PC-3 (cell line): ENCODE measurements around the gene WNK1. TPM values are rescaled to one million over a fixed set of nuclear protein-coding genes. Genes with fewer than 3 reads are reported as not detected.
A peak's percentile ranks its signal among the peaks of the same experiment; 100 is the strongest.

ENCODE experiments used
- ATAC-seq: fragments of 200-7000 bp; cut with Tn5 transposase; 2 replicates; pipeline ENCODE4 v1.9.1; 2020; ENCODE audit warnings: mild to moderate bottlenecking, moderate library complexity
- BruUV-seq: library from RNA; stranded (reverse); fragments of 400-500 nt; replicated peaks from 2 replicates; lab custom pipeline; 2021; lab: Mats Ljungman, UMichigan
- CTCF ChIA-PET: fragments of 300-600 bp; sonication (Branson Sonifier 250); formaldehyde crosslinking; loops from one replicate; lab custom pipeline; 2022; ENCODE audit warnings: antibody characterized with exemption; lab: Charles Lee
- POLR2A ChIA-PET: fragments of 300-600 bp; sonication (Branson Sonifier 250); formaldehyde crosslinking; loops from one replicate; lab custom pipeline; 2022; ENCODE audit warnings: antibody characterized with exemption; ENCODE audit not compliant: unreplicated experiment; lab: Charles Lee
- DNase-seq: peaks from one replicate; pipeline ENCODE4 v3.0.0-alpha.2; 2015
- H2AFZ ChIP-seq: fragments of 300-600 bp; sonication (generic); 2 replicates; pipeline ENCODE4 v1.6.0; 2016; ENCODE audit warnings: antibody characterized with exemption, low read length
- H3F3A ChIP-seq: fragments of 300-600 bp; sonication (generic); one replicate; pipeline ENCODE4 v1.6.0; 2017; ENCODE audit warnings: antibody characterized with exemption, low read length, control low read depth, mild to moderate bottlenecking; ENCODE audit not compliant: unreplicated experiment
- H3K27ac ChIP-seq: fragments of 300-600 bp; sonication (generic); 2 replicates; pipeline ENCODE4 v1.5.1; 2016; ENCODE audit warnings: mild to moderate bottlenecking, low read length
- H3K27me3 ChIP-seq: fragments of 300-600 bp; sonication (generic); 2 replicates; pipeline ENCODE4 v1.6.1; 2016; ENCODE audit warnings: low read length, mixed read lengths
- H3K36me3 ChIP-seq: fragments of 300-600 bp; sonication (generic); 2 replicates; pipeline ENCODE4 v1.6.1; 2016; ENCODE audit warnings: low read depth, mixed run types, low read length, mixed read lengths
- H3K4me1 ChIP-seq: fragments of 300-600 bp; sonication (generic); 2 replicates; pipeline ENCODE4 v1.5.1; 2016; ENCODE audit warnings: low read length; ENCODE audit not compliant: insufficient read depth
- H3K4me2 ChIP-seq: fragments of 300-600 bp; sonication (generic); 2 replicates; pipeline ENCODE4 v1.6.0; 2016; ENCODE audit warnings: low read length
- H3K4me3 ChIP-seq: fragments of 300-600 bp; sonication (generic); 2 replicates; pipeline ENCODE4 v1.5.1; 2016; ENCODE audit warnings: mild to moderate bottlenecking, low read length, mixed read lengths
- H3K79me2 ChIP-seq: fragments of 300-600 bp; sonication (generic); 2 replicates; pipeline ENCODE4 v1.6.1; 2017; ENCODE audit warnings: low read length, mixed read lengths
- H3K9ac ChIP-seq: fragments of 300-600 bp; sonication (generic); 2 replicates; pipeline ENCODE4 v1.6.0; 2016; ENCODE audit warnings: mild to moderate bottlenecking, low read length
- H3K9me2 ChIP-seq: fragments of 300-600 bp; sonication (generic); replicated peaks from 2 replicates; pipeline ENCODE4 v1.6.1; 2016; ENCODE audit warnings: mixed run types, low read length, mixed read lengths
- H3K9me3 ChIP-seq: fragments of 300-600 bp; sonication (generic); 2 replicates; pipeline ENCODE4 v1.6.1; 2016; ENCODE audit warnings: low read length, mixed read lengths
- H4K20me1 ChIP-seq: fragments of 300-600 bp; sonication (generic); 2 replicates; pipeline ENCODE4 v1.6.1; 2016; ENCODE audit warnings: low read length, mixed read lengths
- CTCF ChIP-seq: fragments of 300-600 bp; sonication (generic); conservative IDR thresholded peaks from 2 replicates; pipeline ENCODE4 v1.5.1; 2017; ENCODE audit warnings: antibody characterized with exemption, low read depth, mild to moderate bottlenecking, low read length
- EZH2 ChIP-seq: fragments of 300-600 bp; sonication (generic); IDR thresholded peaks from one replicate; pipeline ENCODE4 v1.6.1; 2017; ENCODE audit warnings: antibody characterized with exemption, mild to moderate bottlenecking, low read length; ENCODE audit not compliant: unreplicated experiment
- EZH2phosphoT487 ChIP-seq: fragments of 300-600 bp; sonication (generic); IDR thresholded peaks from 2 replicates; pipeline ENCODE4 v1.6.1; 2018; ENCODE audit warnings: mild to moderate bottlenecking, antibody characterized with exemption, low read length, borderline replicate concordance
- intact Hi-C: fragments of 100-400 bp; cut with micrococcal nuclease; formaldehyde crosslinking; loops from 2 replicates; pipeline ENCODE4 v1.9.0; 2023
- total RNA-seq: library from RNA; depleted of rRNA; stranded (reverse); fragments of >200 nt; gene quantifications from 2 replicates; pipeline ENCODE4 v1.2.3, GENCODE V29; 2014

WNK1 gene
- total RNA-seq, 1 experiment from 2014 or later: 44.5 TPM

- TF ChIP-seq EZH2 (no peak), CTCF (no peak), EZH2phosphoT487 (no peak)
- no peak overlapping the region for H3K9ac ChIP-seq
- ChIA-PET CTCF (no interaction called here), POLR2A (no interaction called here)
- peaks cover 10% of the 10 kb centered on the region; the same call in 1 of the 2 replicates for H3K4me1 ChIP-seq
- no peak overlapping the region for H3K27ac ChIP-seq
- no peak overlapping the region for H3K4me2 ChIP-seq
- BruUV-seq: no TSS peak
- peaks cover 6% of the 10 kb centered on the region; the same call in 1 of the 2 replicates for H3K9me3 ChIP-seq
- no peaks in the 10 kb centered on the region for H4K20me1 ChIP-seq
- H3K79me2 ChIP-seq: peaks cover 69% of the 10 kb centered on the region
- no peak overlapping the region for H2AFZ ChIP-seq
- peaks cover 8% of the 10 kb centered on the region; the same call in 1 of the 2 replicates for H3K36me3 ChIP-seq
- H3F3A ChIP-seq: no peaks in the 10 kb centered on the region
- H3K27me3 ChIP-seq: no peaks in the 10 kb centered on the region
- intact Hi-C loops: loop anchor here (2.0 to 5.0 kb wide), 2 partner anchors 39 to 274 kb away; no protein-coding TSS in a partner anchor
- DNase-seq: no peak
- H3K9me2 ChIP-seq: no peaks in the 10 kb centered on the region
- no peak overlapping the region for H3K4me3 ChIP-seq
- no peak for ATAC-seq
These were observed 65.7 kb downstream of the WNK1 start for GRCh38 chr12:817941-818600.

DNA sequence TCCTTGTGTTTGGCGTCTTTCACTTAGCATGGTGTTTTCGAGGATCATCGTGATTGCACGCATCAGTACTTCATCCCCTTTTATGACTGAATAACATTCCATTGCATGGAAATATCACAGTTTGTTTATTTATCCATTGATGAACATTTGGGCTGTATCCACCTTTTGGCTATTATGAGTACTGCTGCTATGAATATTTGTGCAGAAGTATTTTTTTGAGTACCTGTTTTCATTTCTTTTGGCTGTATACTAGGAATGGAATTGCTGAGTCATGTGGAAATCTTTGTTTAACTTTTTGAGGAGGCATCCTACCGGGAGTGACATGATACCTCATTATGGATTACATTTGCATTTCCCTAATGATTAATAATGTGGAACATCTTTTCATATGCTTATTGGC, 66.4 kb downstream of the WNK1 start:
- POLR2A ChIA-PET: no interaction called here
- no peak overlapping the region for H3K4me3 ChIP-seq
- no peaks in the 10 kb centered on the region for H3F3A ChIP-seq
- H3K4me2 ChIP-seq: no peak overlapping the region
- BruUV-seq: no TSS peak
- CTCF ChIA-PET: no interaction called here
- intact Hi-C loops: loop anchor here (2.0 to 5.0 kb wide), 2 partner anchors 38 to 274 kb away; no protein-coding TSS in a partner anchor
- H3K36me3 ChIP-seq: peaks cover 8% of the 10 kb centered on the region; the same call in 1 of the 2 replicates
- H2AFZ ChIP-seq: no peak overlapping the region
- H3K27ac ChIP-seq: no peak overlapping the region
- H3K9me3 ChIP-seq: peaks cover 9% of the 10 kb centered on the region; the same call in 1 of the 2 replicates
- H3K27me3 ChIP-seq: no peaks in the 10 kb centered on the region
- H3K79me2 ChIP-seq: peaks cover 69% of the 10 kb centered on the region
- ATAC-seq (no peak), DNase-seq (peak; percentile 44)
- H4K20me1 ChIP-seq: no peaks in the 10 kb centered on the region
- H3K9ac ChIP-seq: no peak overlapping the region
- TF ChIP-seq CTCF: peak; percentile 30; the same call in 1 of the 2 replicates
- TF ChIP-seq EZH2: no peak
- H3K9me2 ChIP-seq: no peaks in the 10 kb centered on the region
- peaks cover 10% of the 10 kb centered on the region; the same call in 1 of the 2 replicates for H3K4me1 ChIP-seq

- TF ChIP-seq EZH2phosphoT487 (no peak), CTCF (no peak), EZH2 (no peak)
- Histone ChIP-seq H4K20me1 (no peaks in the 10 kb centered on the region), H3K27ac (no peak overlapping the region), H3K4me2 (no peak overlapping the region), H3K4me3 (no peak overlapping the region), H3K36me3 (peaks cover 4% of the 10 kb centered on the region; the same call in 1 of the 2 replicates), H3F3A (no peaks in the 10 kb centered on the region), H3K9ac (no peak overlapping the region), H2AFZ (no peak overlapping the region), H3K9me3 (peaks cover 9% of the 10 kb centered on the region; the same call in 1 of the 2 replicates), H3K4me1 (peaks cover 10% of the 10 kb centered on the region; the same call in 1 of the 2 replicates), H3K9me2 (no peaks in the 10 kb centered on the region), H3K27me3 (no peaks in the 10 kb centered on the region), H3K79me2 (peaks cover 72% of the 10 kb centered on the region)
- no TSS peak for BruUV-seq
- ChIA-PET POLR2A (interaction anchor here (0.6 kb wide), 1 partner anchor 69 kb away, joined by 22 read pairs; no protein-coding TSS in a partner anchor), CTCF (interaction anchor here (0.7 kb wide), 1 partner anchor 42 kb away, joined by 12 read pairs; no protein-coding TSS in a partner anchor)
- DNase-seq (no peak), ATAC-seq (no peak)
- intact Hi-C loops: no loop called here
These were observed 68.0 kb downstream of the WNK1 start for GRCh38 chr12:820336-820735.
